Fibroblast of pulmonary artery (primary cell): ENCODE measurements around the gene FTO.

Experiments
- DNase-seq: peaks from one replicate; pipeline ENCODE4 v3.0.0-alpha.2; 2010; ENCODE audit warnings: low read depth
- H3K4me3 ChIP-seq: replicated peaks from 2 replicates; pipeline ENCODE4 v1.5.1; 2011; ENCODE audit warnings: low read depth, mild to moderate bottlenecking, control low read depth, low read length, moderate library complexity
- TF ChIP-seq, protein P1 (sequence below): IDR thresholded peaks from 2 replicates; pipeline ENCODE4 v1.5.1; 2011; ENCODE audit warnings: mild to moderate bottlenecking, control low read depth, low read length, inconsistent platforms; ENCODE audit errors: missing control alignments

FTO gene

DNA sequence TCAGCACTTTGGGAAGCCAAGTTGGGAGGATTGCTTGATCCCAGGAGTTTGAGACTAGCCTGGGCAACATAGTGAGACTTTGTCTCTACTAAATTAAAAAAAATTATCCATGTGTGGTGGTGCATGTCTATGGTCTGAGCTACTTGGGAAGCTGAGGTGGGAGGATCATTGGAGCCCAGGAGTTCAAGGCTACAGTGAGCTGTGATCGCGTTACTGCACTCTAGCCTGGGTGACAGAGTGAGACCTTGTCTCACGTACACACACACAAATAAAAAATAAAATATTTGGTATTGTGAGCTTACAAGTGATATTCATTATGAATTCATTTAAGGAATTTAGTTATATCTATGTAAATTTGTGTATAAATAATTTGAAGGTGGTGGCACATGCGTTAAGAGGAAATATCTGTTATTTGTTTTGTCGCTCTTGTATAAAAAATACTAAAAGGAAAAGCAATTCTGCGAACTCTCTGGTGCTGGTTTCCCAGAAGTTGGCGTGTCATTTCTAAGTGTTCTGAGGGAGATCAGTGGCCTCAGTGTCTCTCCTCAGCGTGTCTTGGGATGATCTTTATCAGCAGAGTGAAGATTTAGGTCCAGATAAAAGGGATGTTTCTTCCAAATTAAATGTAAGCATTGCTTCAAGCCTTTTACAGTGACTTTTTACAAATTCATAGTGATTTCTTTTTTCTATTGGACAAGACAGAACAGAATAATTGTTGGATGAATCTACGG lies 187.6 kb downstream of the FTO start:
- DNase-seq = no peak
- H3K4me3 ChIP-seq = no peak overlapping the region
- TF ChIP-seq, protein P1, sequence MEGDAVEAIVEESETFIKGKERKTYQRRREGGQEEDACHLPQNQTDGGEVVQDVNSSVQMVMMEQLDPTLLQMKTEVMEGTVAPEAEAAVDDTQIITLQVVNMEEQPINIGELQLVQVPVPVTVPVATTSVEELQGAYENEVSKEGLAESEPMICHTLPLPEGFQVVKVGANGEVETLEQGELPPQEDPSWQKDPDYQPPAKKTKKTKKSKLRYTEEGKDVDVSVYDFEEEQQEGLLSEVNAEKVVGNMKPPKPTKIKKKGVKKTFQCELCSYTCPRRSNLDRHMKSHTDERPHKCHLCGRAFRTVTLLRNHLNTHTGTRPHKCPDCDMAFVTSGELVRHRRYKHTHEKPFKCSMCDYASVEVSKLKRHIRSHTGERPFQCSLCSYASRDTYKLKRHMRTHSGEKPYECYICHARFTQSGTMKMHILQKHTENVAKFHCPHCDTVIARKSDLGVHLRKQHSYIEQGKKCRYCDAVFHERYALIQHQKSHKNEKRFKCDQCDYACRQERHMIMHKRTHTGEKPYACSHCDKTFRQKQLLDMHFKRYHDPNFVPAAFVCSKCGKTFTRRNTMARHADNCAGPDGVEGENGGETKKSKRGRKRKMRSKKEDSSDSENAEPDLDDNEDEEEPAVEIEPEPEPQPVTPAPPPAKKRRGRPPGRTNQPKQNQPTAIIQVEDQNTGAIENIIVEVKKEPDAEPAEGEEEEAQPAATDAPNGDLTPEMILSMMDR = no peak

DNA sequence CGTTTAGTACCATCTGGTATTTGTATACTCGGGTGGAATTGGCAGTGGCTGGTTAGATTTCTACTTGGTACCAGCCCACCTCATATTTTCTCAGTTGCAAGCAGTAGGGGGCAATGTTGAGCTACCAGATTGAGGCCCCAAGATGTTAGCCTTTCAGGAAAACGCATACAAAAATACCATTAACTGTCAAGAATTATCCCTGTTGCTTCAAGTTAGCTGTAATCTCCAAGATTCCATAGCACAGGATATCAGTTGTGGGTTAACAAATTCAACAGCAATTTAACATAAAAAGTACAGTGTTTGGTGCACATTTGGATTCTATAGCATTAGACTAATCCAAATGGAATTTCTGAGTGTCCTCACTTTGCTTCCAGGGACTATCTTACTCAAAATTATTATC lies 188.2 kb downstream of the FTO start:
- TF ChIP-seq, protein P1 = peak; percentile 82

DNA sequence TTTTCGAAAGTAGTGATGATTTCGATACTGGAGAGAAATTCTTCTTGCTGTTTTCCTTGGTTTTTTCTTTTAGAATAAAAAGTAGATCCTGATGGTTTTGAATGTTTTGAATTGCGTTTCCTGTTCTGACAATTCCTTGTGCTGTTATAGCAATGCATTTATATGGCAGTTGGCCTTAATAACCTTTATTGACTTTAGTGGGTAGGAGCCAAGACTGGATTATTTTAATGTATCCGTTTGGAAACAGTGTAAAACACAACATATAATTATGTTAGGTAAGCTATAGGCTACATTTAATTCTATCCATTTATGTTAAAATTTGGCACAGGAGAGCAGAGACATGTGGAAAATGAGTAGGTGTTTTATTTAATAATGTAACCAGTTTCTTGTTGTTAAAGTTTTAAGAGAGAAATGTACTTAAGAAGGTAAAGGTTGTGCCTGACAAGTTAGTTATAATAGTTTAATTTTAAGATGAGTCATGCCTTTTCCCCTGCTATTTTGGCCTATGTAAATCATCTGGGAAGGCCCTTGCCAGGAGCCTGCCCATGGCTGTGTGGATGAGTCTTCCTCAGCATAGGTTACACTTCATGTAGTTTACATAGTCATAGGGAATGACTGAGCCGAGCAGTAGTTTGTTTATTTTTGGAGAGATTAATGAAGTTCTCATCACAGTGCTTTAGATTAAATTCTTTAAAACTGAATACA lies 189.9 kb downstream of the FTO start:
- peak; percentile 59 for DNase-seq
- TF ChIP-seq, protein P1 = no peak
- H3K4me3 ChIP-seq = no peak overlapping the region

More for the DNA sequence above, 188.2 kb downstream of the FTO start:
- DNase-seq = peak; percentile 86
- no peak overlapping the region for H3K4me3 ChIP-seq

DNA sequence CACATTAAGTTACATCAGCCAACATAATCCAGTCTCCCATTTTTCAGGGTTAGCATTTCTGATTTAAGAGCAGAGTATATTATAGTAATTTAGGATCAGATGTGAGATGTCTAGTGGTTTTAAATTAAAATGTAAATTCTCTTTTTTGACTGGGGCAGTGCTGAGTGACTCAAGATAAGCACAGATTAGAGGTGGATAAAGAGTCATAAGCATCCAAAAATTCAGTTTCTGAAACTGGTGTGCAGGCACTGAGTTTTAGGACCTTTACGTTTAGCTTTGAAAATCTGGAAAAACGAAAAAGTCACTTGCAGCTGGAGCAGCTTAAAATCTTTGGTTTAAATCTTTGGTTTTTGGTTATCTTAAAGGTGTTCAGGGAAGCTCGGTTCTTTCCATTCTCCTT lies 190.7 kb downstream of the FTO start:
- TF ChIP-seq, protein P1 = no peak
- no peak for DNase-seq
- H3K4me3 ChIP-seq = no peak overlapping the region

DNA sequence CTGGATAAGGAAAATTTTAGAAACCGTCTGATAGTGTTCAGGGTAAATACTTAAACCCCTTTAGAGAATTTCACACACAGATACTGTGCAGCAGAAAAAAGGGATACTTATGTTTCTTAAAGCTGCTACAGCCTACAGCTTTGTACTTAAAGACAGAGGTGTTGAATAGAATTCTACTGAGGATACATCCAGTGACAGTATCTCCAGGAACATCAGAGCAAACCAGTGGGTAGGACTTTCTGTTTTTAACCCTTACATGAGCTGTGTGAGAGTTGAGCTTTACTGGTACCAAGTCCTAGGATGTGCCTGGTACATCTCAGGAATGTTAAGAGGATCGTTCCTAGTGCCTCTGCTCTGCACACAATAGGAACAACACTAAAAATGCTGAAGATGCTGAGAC lies 191.5 kb downstream of the FTO start:
- no peak overlapping the region for H3K4me3 ChIP-seq
- no peak for DNase-seq
- TF ChIP-seq, protein P1 = no peak

DNA sequence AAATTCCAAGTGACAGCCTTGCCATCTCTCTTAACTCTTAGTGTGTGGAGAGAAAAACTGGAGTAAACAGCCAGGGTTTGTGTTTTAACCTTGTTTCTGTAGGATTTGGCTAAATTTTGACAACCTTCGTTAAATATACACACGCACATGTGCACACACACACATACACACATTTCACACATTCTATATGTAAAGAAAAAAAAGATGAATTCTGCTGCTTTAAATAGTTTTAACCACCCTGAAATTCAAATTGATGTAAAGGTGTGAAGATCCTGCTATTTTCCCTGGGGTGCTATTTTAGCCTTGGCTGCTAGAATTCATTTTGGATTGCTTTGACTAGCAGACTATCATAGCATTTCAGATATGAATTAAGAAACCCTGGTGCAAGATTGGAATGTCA lies 191.9 kb downstream of the FTO start:
- TF ChIP-seq, protein P1 = no peak
- DNase-seq = no peak
- no peak overlapping the region for H3K4me3 ChIP-seq

DNA sequence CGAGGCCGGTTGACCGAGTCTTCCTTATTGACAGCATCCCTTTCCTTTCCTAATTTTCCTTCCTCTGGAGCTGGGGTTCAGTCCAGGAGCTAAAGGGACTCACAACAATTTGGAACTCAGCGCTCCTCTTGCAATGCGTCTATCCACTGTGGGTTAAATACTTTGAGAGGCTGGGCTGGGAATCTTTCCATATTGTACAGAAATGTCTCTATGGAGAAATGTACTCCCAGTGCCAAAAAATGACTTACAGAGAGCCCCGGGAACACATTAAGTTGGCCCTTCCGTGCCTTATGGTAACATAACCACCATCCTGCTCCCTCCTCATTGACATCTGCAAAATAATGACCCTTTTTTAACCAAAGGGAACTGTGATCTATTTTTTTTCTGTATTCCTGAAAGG lies 192.8 kb downstream of the FTO start:
- no peak overlapping the region for H3K4me3 ChIP-seq
- no peak for DNase-seq
- TF ChIP-seq, protein P1 = no peak
